Activated CD8-positive, alpha-beta memory T cell treated with anti-CD3 and anti-CD28 coated beads for 48 hours (primary cell): ENCODE data around the gene RAB34.

Experiments used
- DNase-seq, 3 experiments: peaks; one replicate each; pipeline ENCODE4 v3.0.0-alpha.2; 2020; ENCODE audit warnings: low read depth in 2 of 3, low spot score in 2 of 3

The RAB34 gene

DNA sequence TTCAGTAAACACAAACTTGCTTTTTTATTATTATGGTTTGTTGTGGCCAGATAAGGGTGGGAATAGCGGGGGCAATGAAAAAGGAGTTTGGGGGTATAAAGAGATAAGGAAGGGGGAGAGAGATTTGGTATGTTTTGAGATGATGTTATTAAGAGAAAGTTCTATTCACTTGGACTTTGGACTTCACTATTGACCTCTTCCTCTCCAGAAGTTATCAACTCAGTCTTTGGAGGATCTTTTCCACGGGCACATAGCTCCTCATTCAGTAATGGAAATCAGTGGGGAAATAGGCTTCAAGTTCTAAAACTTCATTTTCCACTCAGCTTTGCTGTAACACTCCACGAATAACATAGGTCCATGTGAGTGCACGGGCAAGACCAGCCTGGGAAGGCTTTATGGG lies 29.2 kb downstream of the RAB34 start:
- no peak for DNase-seq

DNA sequence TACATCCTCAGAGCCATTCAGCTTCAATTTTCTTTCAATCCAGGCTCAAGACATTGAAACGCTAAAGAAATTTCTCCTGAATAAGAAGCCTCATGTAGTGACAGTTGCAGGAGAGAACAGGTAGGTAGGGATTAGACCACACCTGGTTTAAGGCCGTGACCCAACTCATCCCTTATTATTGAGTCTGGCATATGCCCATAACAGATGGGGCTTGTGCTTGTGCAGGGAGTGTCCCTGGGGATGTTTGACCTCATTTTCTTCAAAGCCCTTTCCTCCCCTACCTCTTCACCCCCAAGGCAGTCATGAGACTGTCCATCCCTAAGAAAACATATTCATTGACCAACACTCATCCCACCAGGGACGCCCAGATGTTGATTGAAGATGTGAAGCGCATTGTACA lies 31.4 kb downstream of the RAB34 start:
- DNase-seq, result no peak

DNA sequence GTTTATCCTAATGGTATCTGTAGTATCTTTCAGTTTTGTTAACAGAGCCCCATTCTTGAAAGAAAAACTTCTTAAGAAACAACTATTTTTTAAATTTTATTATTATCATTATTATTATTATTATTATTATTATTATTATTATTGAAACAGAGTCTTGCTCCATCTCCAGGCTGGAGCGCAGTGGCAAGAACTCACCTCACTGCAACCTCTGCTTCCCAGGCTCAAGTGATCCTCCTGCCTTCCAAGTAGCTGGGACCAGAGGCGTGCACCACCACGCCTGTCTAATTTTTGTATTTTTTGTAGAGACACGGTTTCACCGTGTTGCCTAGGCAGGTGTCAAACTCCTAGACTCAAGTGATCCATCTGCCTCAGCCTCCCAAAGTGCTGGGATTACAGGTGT lies 32.3 kb downstream of the RAB34 start:
- no peak for DNase-seq

DNA sequence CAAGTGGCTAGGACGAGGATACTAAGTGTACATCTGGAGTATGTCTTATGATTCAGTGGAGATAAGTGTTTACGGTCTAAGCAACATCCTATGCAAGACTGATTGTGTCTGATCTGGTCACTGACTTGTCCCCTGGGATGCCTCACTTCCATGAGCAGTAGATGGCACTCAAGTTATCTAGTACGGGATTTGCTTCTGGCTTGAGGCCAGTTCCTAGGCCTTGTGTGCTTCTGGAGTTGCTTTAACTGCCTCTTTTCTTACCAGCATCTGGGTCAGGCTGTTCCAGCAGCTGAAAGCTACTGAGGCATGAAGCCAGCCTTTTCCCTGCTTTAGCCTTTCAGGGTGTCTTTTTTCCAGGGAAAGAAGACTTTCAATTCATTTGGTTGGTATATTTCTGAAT lies 32.7 kb downstream of the RAB34 start:
- DNase-seq, result no peak

GRCh38 chr17:28682655-28683054 lies 35.0 kb downstream of the RAB34 start:
- no peak for DNase-seq

- DNase-seq, result no peak
Observed at GRCh38 chr17:28675980-28676379, 41.7 kb downstream of the RAB34 start.

DNA sequence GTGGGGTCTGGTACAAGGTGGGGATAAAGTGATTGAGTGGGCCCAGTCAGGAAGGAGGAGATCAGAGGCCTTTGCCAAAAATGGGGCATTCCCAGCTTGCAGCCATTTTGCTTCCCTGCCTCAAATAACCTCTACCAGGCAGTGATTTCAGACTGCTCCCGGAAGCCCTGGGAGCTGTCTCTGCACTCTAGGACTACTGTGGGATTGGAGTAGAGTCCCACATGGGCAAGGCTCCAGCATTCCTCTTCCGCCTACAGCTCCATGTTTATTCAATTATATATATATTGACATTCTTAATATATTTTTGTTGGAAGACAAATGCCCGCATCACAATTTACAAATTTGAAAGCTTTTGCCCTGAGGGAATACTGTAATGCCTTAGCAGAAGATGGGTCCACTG lies 42.2 kb downstream of the RAB34 start:
- no peak for DNase-seq

GRCh38 chr17:28669918-28670317 lies 47.8 kb downstream of the RAB34 start:
- no peak for DNase-seq

DNA sequence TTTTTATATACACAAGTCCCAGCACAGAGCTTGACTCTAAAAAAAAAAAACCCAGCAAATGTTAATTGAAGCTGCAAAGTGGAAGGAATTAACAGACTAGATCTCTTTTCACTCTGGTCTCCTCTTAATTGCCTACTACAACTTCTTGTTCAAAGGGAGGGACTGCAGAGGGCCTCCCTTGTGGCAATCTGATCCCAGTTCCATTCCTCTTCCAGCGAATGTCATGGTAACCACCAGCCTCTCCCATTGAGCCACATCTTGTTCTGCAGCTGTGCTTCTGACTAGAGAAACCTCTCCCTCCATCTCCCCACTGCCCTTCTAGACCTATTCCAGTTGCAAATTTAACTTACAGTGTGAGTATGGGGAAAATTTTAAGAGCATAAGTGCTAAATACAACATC lies 49.8 kb downstream of the RAB34 start:
- DNase-seq, result no peak

DNA sequence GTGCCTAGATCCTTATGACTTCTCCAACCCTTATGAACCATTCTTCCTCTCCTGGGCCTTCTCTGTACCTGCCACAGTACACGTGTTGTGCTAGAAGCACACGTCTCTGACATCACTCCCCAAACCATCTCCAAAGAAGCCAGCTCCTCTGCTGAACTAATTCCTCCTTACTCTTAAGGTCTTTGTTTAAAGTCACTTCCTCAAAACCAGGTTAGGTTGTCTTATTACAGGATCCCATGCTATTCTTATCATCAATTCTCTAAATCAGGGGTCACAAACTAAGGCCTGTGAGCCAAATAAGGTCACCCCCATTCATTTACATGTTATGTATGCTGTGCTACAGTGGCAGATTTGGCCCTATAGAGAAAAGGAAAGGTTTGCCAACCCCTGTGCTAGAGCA lies 51.7 kb downstream of the RAB34 start:
- DNase-seq, result no peak
